ENCODE results near the gene BEST3.

DNA sequence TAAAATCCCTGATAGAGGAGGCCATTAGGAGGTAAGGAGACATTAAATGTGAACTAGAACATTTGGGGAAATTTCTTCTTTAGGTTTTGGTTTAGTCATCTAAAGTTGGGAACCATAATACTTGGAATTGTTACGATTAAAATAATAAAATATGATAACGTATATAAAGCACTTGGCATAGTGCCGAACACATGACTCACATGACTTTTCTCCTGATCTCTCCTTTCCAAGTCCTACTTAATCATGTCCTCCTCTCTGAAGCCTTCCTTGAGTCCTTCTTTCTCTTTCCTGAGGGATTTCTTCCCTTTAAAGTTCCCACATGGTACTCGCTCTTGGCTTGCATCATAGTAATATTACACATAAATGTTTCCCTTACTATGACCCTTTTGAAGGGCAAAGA is 20.0 kb downstream of the BEST3 start:
- TF ChIP-seq, protein P1, sequence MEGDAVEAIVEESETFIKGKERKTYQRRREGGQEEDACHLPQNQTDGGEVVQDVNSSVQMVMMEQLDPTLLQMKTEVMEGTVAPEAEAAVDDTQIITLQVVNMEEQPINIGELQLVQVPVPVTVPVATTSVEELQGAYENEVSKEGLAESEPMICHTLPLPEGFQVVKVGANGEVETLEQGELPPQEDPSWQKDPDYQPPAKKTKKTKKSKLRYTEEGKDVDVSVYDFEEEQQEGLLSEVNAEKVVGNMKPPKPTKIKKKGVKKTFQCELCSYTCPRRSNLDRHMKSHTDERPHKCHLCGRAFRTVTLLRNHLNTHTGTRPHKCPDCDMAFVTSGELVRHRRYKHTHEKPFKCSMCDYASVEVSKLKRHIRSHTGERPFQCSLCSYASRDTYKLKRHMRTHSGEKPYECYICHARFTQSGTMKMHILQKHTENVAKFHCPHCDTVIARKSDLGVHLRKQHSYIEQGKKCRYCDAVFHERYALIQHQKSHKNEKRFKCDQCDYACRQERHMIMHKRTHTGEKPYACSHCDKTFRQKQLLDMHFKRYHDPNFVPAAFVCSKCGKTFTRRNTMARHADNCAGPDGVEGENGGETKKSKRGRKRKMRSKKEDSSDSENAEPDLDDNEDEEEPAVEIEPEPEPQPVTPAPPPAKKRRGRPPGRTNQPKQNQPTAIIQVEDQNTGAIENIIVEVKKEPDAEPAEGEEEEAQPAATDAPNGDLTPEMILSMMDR (IDR thresholded peaks at IDR 0.05), result no peak
- no peak for TF ChIP-seq POLR2A (IDR thresholded peaks at IDR 0.05)

Measured in uterus (tissue), 2 donors.